HepG2 (cell line): ENCODE measurements around the gene PITHD1.
"Not testable (repeated sequence)": the region's sequence is repeated elsewhere in the genome, so short reads cannot be mapped to it uniquely, and the experiment has no call there.

Experiments used
- EZH2 ChIP-seq: conservative IDR thresholded peaks from 2 replicates; pipeline ENCODE4 v1.6.1; 2012; ENCODE audit warnings: mild to moderate bottlenecking, low read depth, low read length, moderate library complexity
- GPN1 ChIP-seq: sonication (generic); formaldehyde crosslinking; IDR thresholded peaks from 2 replicates; pipeline ENCODE4 v1.5.1; 2020; ENCODE audit warnings: missing genetic modification reagents, borderline replicate concordance
- HOXA7 ChIP-seq: sonication (generic); formaldehyde crosslinking; IDR thresholded peaks from 2 replicates; pipeline ENCODE4 v1.8.1; 2022; ENCODE audit warnings: mild to moderate bottlenecking, missing genetic modification reagents, moderate library complexity
- NCOA5 ChIP-seq: sonication (generic); formaldehyde crosslinking; IDR thresholded peaks from 2 replicates; pipeline ENCODE4 v1.4.0; 2020; ENCODE audit warnings: missing genetic modification reagents
- NR3C1 ChIP-seq: sonication (generic); formaldehyde crosslinking; IDR thresholded peaks from 2 replicates; pipeline ENCODE4 v1.4.0; 2020; ENCODE audit warnings: missing genetic modification reagents
- TP53 ChIP-seq: sonication (generic); formaldehyde crosslinking; conservative IDR thresholded peaks from 2 replicates; pipeline ENCODE4 v1.4.0; 2020; ENCODE audit warnings: missing genetic modification reagents
- ZNF235 ChIP-seq: sonication (generic); formaldehyde crosslinking; IDR thresholded peaks from 2 replicates; pipeline ENCODE4 v1.8.1; 2023; ENCODE audit warnings: mild to moderate bottlenecking, missing genetic modification reagents, borderline replicate concordance
- ZNF383 ChIP-seq: sonication (generic); formaldehyde crosslinking; IDR thresholded peaks from 2 replicates; pipeline ENCODE4 v1.4.0; 2020; ENCODE audit warnings: missing genetic modification reagents, mild to moderate bottlenecking, borderline replicate concordance
- TF ChIP-seq, protein P1 (sequence below): sonication (generic); formaldehyde crosslinking; IDR thresholded peaks from 2 replicates; pipeline ENCODE4 v1.5.0; 2020; ENCODE audit warnings: mild to moderate bottlenecking, missing genetic modification reagents, moderate library complexity
- TF ChIP-seq, protein P2 (sequence below): sonication (generic); formaldehyde crosslinking; IDR thresholded peaks from 2 replicates; pipeline ENCODE4 v1.4.0; 2020; ENCODE audit warnings: missing genetic modification reagents, mild to moderate bottlenecking, borderline replicate concordance

DNA sequence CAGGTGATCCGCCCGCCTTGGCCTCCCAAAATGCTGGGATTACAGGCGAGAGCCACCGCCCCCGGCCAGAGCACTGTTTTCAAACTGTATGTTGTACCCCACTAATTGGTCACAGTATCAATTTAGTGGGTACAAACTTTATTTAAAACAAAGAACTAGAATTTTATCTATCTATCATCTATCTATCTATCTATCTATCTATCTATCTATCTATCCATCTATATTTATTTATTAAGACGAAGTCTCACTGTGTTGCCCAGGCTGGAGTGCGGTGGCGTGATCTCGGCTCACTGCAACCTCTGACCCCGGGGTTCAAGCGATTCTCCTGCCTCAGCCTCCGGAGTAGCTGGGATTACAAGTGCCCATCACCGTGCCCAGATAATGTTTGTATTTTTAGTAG lies 48.4 kb downstream of the PITHD1 start:
- TF ChIP-seq, protein P1, sequence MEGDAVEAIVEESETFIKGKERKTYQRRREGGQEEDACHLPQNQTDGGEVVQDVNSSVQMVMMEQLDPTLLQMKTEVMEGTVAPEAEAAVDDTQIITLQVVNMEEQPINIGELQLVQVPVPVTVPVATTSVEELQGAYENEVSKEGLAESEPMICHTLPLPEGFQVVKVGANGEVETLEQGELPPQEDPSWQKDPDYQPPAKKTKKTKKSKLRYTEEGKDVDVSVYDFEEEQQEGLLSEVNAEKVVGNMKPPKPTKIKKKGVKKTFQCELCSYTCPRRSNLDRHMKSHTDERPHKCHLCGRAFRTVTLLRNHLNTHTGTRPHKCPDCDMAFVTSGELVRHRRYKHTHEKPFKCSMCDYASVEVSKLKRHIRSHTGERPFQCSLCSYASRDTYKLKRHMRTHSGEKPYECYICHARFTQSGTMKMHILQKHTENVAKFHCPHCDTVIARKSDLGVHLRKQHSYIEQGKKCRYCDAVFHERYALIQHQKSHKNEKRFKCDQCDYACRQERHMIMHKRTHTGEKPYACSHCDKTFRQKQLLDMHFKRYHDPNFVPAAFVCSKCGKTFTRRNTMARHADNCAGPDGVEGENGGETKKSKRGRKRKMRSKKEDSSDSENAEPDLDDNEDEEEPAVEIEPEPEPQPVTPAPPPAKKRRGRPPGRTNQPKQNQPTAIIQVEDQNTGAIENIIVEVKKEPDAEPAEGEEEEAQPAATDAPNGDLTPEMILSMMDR = not testable (repeated sequence)
- TF ChIP-seq NR3C1 (CRISPR knock-in tag); ZNF383 (CRISPR knock-in tag); EZH2; GPN1; NCOA5 (CRISPR knock-in tag); HOXA7 (CRISPR knock-in tag); ZNF235 (CRISPR knock-in tag); TP53 (CRISPR knock-in tag): not testable (repeated sequence)
- TF ChIP-seq, protein P2, sequence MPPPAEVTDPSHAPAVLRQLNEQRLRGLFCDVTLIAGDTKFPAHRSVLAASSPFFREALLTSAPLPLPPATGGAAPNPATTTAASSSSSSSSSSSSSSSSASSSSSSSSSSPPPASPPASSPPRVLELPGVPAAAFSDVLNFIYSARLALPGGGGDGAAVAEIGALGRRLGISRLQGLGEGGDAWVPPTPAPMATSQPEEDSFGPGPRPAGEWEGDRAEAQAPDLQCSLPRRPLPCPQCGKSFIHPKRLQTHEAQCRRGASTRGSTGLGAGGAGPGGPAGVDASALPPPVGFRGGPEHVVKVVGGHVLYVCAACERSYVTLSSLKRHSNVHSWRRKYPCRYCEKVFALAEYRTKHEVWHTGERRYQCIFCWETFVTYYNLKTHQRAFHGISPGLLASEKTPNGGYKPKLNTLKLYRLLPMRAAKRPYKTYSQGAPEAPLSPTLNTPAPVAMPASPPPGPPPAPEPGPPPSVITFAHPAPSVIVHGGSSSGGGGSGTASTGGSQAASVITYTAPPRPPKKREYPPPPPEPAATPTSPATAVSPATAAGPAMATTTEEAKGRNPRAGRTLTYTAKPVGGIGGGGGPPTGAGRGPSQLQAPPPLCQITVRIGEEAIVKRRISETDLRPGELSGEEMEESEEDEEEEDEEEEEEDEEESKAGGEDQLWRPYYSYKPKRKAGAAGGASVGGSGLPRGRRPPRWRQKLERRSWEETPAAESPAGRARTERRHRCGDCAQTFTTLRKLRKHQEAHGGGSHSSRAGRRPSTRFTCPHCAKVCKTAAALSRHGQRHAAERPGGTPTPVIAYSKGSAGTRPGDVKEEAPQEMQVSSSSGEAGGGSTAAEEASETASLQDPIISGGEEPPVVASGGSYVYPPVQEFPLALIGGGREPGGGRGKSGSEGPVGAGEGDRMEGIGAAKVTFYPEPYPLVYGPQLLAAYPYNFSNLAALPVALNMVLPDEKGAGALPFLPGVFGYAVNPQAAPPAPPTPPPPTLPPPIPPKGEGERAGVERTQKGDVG (CRISPR knock-in tag) = not testable (repeated sequence)
